ENCODE data around the gene KICS2.

GRCh38 chr12:64184216-64184615 lies 37.9 kb downstream of the KICS2 start:
- TF ChIP-seq POLR2AphosphoS5 (IDR thresholded peaks at IDR 0.05; ENCODE audit: low read depth, low read length) (no peak), POLR2A (IDR thresholded peaks at IDR 0.05; ENCODE audit: low read depth, low read length) (no peak)

Data from GM12892 (cell line).